Liver (tissue), 9 donors: Measurements from ENCODE around the gene USP37. TPM values are rescaled to one million over a fixed set of nuclear protein-coding genes. Genes with fewer than 3 reads are reported as not detected.

Experiments
- DNase-seq: peaks from one replicate; pipeline ENCODE4 v3.0.0-alpha.2; 2017; ENCODE audit warnings: low spot score
- H3K27ac ChIP-seq, 2 donors: one replicate each; pipeline ENCODE4 v1.7.0; 2013; ENCODE audit warnings: inconsistent platforms in 2 of 2, low read length in 2 of 2, control low read depth in 1 of 2, low read depth in 1 of 2, mild to moderate bottlenecking in 1 of 2
- H3K27me3 ChIP-seq, 4 donors: one replicate each; pipeline versions ENCODE4 v1.6.1 to v1.7.0; 2013; ENCODE audit warnings: low read length in 3 of 4, inconsistent platforms in 1 of 4, mild to moderate bottlenecking in 1 of 4, moderate library complexity in 1 of 4; ENCODE audit not compliant: control insufficient read depth in 4 of 4, insufficient read depth in 4 of 4
- H3K36me3 ChIP-seq, 4 donors: one replicate each; pipeline versions ENCODE4 v1.6.1 to v1.7.0; 2013; ENCODE audit warnings: low read length in 3 of 4, mild to moderate bottlenecking in 3 of 4, low read depth in 1 of 4, moderate library complexity in 1 of 4; ENCODE audit not compliant: control insufficient read depth in 4 of 4, insufficient read depth in 3 of 4
- H3K4me1 ChIP-seq, 4 donors: one replicate each; pipeline versions ENCODE4 v1.6.1 to v1.7.0; 2013; ENCODE audit warnings: low read length in 3 of 4, mild to moderate bottlenecking in 3 of 4, moderate library complexity in 1 of 4; ENCODE audit not compliant: control insufficient read depth in 4 of 4, insufficient read depth in 4 of 4
- H3K4me3 ChIP-seq, 3 donors: one replicate each; pipeline versions ENCODE4 v1.6.1 to v1.7.0; 2013; ENCODE audit warnings: low read length in 3 of 3, control low read depth in 1 of 3, low read depth in 1 of 3, mild to moderate bottlenecking in 1 of 3
- H3K9ac ChIP-seq, 2 donors: one replicate each; pipeline ENCODE4 v1.7.0; 2013; ENCODE audit warnings: low read length in 2 of 2, mild to moderate bottlenecking in 2 of 2, moderate library complexity in 2 of 2, control low read depth in 1 of 2, low read depth in 1 of 2
- H3K9me3 ChIP-seq, 4 donors: one replicate each; pipeline versions ENCODE4 v1.6.1 to v1.7.0; 2013; ENCODE audit warnings: low read length in 3 of 4; ENCODE audit not compliant: control insufficient read depth in 4 of 4
- ATF3 ChIP-seq: IDR thresholded peaks from 2 replicates; pipeline ENCODE4 v1.6.1; 2016; ENCODE audit warnings: antibody characterized with exemption
- CTCF ChIP-seq: fragments of 150-350 bp; IDR thresholded peaks from 2 replicates; pipeline ENCODE4 v1.5.1; 2017; ENCODE audit warnings: improper control_type of control experiment, low read depth, low read length; ENCODE audit not compliant: missing input control
- EGR1 ChIP-seq, 2 donors: IDR thresholded peaks; 2 replicates each; pipeline ENCODE4 v1.6.1; 2016 to 2018; ENCODE audit warnings: antibody characterized with exemption in 2 of 2, low read depth in 2 of 2
- FOXA1 ChIP-seq: IDR thresholded peaks from 2 replicates; pipeline ENCODE4 v1.6.1; 2016; ENCODE audit warnings: antibody characterized with exemption
- FOXA2 ChIP-seq: IDR thresholded peaks from 2 replicates; pipeline ENCODE4 v1.6.1; 2016; ENCODE audit warnings: antibody characterized with exemption
- GABPA ChIP-seq, 2 donors: IDR thresholded peaks in 1 of 2; conservative IDR thresholded peaks in 1 of 2; 2 replicates each; pipeline ENCODE4 v1.6.1; 2016; ENCODE audit warnings: antibody characterized with exemption in 2 of 2, mild to moderate bottlenecking in 1 of 2, moderate library complexity in 1 of 2
- HNF4A ChIP-seq, 2 donors: conservative IDR thresholded peaks; 2 replicates each; pipeline ENCODE4 v1.6.1; 2016; ENCODE audit warnings: antibody characterized with exemption in 2 of 2, mild to moderate bottlenecking in 2 of 2
- HNF4G ChIP-seq: IDR thresholded peaks from 2 replicates; pipeline ENCODE4 v1.6.1; 2016; ENCODE audit warnings: antibody characterized with exemption
- JUND ChIP-seq, 2 donors: IDR thresholded peaks; 2 replicates each; pipeline ENCODE4 v1.6.1; 2016; ENCODE audit warnings: antibody characterized with exemption in 2 of 2
- MAX ChIP-seq: IDR thresholded peaks from 2 replicates; pipeline ENCODE4 v1.6.1; 2016; ENCODE audit warnings: antibody characterized with exemption
- NR2F2 ChIP-seq: IDR thresholded peaks from 2 replicates; pipeline ENCODE4 v1.6.1; 2016; ENCODE audit warnings: antibody characterized with exemption
- RAD21 ChIP-seq, 2 donors: IDR thresholded peaks; 2 replicates each; pipeline ENCODE4 v1.6.1; 2016; ENCODE audit warnings: antibody characterized with exemption in 2 of 2, mild to moderate bottlenecking in 2 of 2
- RXRA ChIP-seq, 2 donors: IDR thresholded peaks; 2 replicates each; pipeline ENCODE4 v1.6.1; 2017 to 2018; ENCODE audit warnings: antibody characterized with exemption in 2 of 2, mild to moderate bottlenecking in 1 of 2
- SP1 ChIP-seq: IDR thresholded peaks from 2 replicates; pipeline ENCODE4 v1.6.1; 2018; ENCODE audit warnings: antibody characterized with exemption, mild to moderate bottlenecking
- TAF1 ChIP-seq: conservative IDR thresholded peaks from 2 replicates; pipeline ENCODE4 v1.6.1; 2016; ENCODE audit warnings: antibody characterized with exemption, mild to moderate bottlenecking
- YY1 ChIP-seq: IDR thresholded peaks from 2 replicates; pipeline ENCODE4 v1.6.1; 2016; ENCODE audit warnings: antibody characterized with exemption, mild to moderate bottlenecking
- ZBTB33 ChIP-seq: IDR thresholded peaks from 2 replicates; pipeline ENCODE4 v1.6.1; 2016; ENCODE audit warnings: antibody characterized with exemption
- WGBS: extraction: QIAGEN DNeasy Blood & Tissue Kit; methylation state at CpG from one replicate; pipeline ENCODE4 v1.1.7; 2013; 5-methylcytosine and 5-hydroxymethylcytosine counted together
- polyA plus RNA-seq, 2 donors: library from polyadenylated mRNA; stranded (reverse) in 1 of 2; unstranded in 1 of 2; fragments of 200-250 nt in 1 of 2; fragments of >200 nt in 1 of 2; fragmentation: Nextera tagmentation in 1 of 2; extraction: Ambion mirVana in 1 of 2; gene quantifications; one replicate each; pipeline versions ENCODE4 v1.2.1 to v1.2.3, GENCODE V29; 2013 to 2015
- total RNA-seq, 2 donors: library from RNA; depleted of rRNA; stranded (reverse); fragments of >200 nt; gene quantifications; one replicate each; pipeline ENCODE4 v1.2.3, GENCODE V29; 2014
- TF ChIP-seq, protein P1 (sequence below): IDR thresholded peaks from 2 replicates; pipeline ENCODE4 v1.6.1; 2016; ENCODE audit warnings: antibody characterized with exemption, mild to moderate bottlenecking
- donor health status: healthy.
- donor health status: healthy.
- donor health status: healthy.
- donor health status: healthy.
- donor health status: healthy.

The USP37 gene
- total and polyA plus RNA-seq, 4 donors: 1.4 to 10.9 (median 4.7) TPM

DNA sequence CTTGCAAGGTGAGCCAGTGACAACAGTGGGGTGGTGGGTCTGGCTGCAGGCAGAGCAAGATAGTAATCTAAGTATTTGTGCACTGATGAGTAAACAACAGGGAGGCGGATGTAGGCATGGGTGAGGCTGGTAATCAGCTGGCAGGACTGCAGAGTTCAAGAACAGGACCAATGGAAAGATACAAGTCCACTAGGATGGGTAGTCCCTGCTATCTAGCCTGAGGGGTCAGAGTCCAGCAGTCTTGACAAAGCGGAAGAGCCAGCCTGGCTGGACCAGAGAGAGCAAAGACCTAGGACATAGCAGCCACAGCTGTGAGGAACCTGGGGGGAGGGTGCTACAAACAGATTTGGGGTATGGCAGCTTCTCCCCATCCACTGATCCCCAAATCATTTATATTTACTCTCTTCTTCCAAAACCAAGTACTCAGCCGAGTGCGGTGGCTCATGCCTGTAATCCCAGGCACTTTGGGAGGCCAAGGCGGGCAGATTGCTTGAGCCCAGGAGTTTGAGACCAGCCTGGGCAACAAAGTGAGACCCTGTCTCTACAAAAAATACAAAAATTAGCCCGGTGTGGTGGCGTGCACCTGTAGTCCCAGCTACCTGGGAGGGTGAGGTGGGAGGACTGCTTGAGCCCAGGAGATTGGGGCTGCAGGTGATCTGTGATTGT, 123.3 kb downstream of the USP37 start:
- no peak overlapping the region for H3K9ac ChIP-seq
- H3K27ac ChIP-seq: peak overlapping the region; percentile 43 to 50
- no peaks in the 10 kb centered on the region for H3K9me3 ChIP-seq
- peaks cover 1 to 46% (median 26%) of the 10 kb centered on the region in 4 donors for H3K36me3 ChIP-seq
- TF ChIP-seq TAF1 (no peak), FOXA1 (peak; percentile 95), YY1 (peak; percentile 86), NR2F2 (peak; percentile 38), HNF4G (peak; percentile 99), ATF3 (peak; percentile 65), HNF4A (conservative IDR thresholded peaks at IDR 0.05) (peak; percentile 99 to 100), ZBTB33 (peak; percentile 94), GABPA (IDR thresholded peaks at IDR 0.05 in 1 of 2, conservative IDR thresholded peaks at IDR 0.05 in 1 of 2) (peak in 1 of 2 donors; percentile 85), MAX (peak; percentile 99), EGR1 (IDR thresholded peaks at IDR 0.05; ENCODE audit: low read depth in 2 of 2) (peak; percentile 71 to 98), FOXA2 (peak; percentile 98), JUND (IDR thresholded peaks at IDR 0.05) (peak; percentile 45 to 93), SP1 (peak; percentile 100), RAD21 (IDR thresholded peaks at IDR 0.05) (peak; percentile 59), RXRA (IDR thresholded peaks at IDR 0.05) (peak; percentile 97 to 99), CTCF (no peak)
- TF ChIP-seq, protein P1, sequence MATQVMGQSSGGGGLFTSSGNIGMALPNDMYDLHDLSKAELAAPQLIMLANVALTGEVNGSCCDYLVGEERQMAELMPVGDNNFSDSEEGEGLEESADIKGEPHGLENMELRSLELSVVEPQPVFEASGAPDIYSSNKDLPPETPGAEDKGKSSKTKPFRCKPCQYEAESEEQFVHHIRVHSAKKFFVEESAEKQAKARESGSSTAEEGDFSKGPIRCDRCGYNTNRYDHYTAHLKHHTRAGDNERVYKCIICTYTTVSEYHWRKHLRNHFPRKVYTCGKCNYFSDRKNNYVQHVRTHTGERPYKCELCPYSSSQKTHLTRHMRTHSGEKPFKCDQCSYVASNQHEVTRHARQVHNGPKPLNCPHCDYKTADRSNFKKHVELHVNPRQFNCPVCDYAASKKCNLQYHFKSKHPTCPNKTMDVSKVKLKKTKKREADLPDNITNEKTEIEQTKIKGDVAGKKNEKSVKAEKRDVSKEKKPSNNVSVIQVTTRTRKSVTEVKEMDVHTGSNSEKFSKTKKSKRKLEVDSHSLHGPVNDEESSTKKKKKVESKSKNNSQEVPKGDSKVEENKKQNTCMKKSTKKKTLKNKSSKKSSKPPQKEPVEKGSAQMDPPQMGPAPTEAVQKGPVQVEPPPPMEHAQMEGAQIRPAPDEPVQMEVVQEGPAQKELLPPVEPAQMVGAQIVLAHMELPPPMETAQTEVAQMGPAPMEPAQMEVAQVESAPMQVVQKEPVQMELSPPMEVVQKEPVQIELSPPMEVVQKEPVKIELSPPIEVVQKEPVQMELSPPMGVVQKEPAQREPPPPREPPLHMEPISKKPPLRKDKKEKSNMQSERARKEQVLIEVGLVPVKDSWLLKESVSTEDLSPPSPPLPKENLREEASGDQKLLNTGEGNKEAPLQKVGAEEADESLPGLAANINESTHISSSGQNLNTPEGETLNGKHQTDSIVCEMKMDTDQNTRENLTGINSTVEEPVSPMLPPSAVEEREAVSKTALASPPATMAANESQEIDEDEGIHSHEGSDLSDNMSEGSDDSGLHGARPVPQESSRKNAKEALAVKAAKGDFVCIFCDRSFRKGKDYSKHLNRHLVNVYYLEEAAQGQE: peak; percentile 88
- H3K4me1 ChIP-seq: peaks cover 10 to 30% (median 12%) of the 10 kb centered on the region in 4 donors
- 69% methylated on average over 7 of the region's 7 CpGs for WGBS
- no peak overlapping the region for H3K4me3 ChIP-seq
- peak; percentile 43 for DNase-seq
- H3K27me3 ChIP-seq: no peaks in the 10 kb centered on the region
